Activated CD4-positive, alpha-beta T cell treated with anti-CD3 and anti-CD28 coated beads, Interleukin-2, amount 10 ng/mL, durations not matched to agents 7 days and 5 days (primary cell): ENCODE data around the gene CUX1. TPM values are rescaled to one million over a fixed set of nuclear protein-coding genes. Genes with fewer than 3 reads are reported as not detected.
"Not testable (repeated sequence)": the region's sequence is repeated elsewhere in the genome, so short reads cannot be mapped to it uniquely, and the experiment has no call there.

Experiments
- CTCF ChIA-PET: fragments of 350-600 bp; sonication (Branson Sonifier 250); formaldehyde crosslinking; loops from one replicate; lab custom pipeline; 2021; ENCODE audit warnings: antibody characterized with exemption; lab: Charles Lee
- POLR2A ChIA-PET: fragments of 350-600 bp; sonication (Branson Sonifier 250); formaldehyde crosslinking; loops from one replicate; lab custom pipeline; 2021; ENCODE audit warnings: antibody characterized with exemption; lab: Charles Lee
- DNase-seq: peaks from one replicate; pipeline ENCODE4 v3.0.0-alpha.2; 2020
- H3K27ac Mint-ChIP-seq: one replicate; pipeline ENCODE4 v1.8.0; 2021; ENCODE audit warnings: mild to moderate bottlenecking, moderate library complexity, mixed read lengths
- H3K27me3 Mint-ChIP-seq: one replicate; pipeline ENCODE4 v1.8.0; 2021; ENCODE audit warnings: mixed read lengths
- H3K36me3 Mint-ChIP-seq: one replicate; pipeline ENCODE4 v1.8.0; 2021; ENCODE audit warnings: low read depth, mixed read lengths
- H3K4me1 Mint-ChIP-seq: one replicate; pipeline ENCODE4 v1.8.0; 2021; ENCODE audit warnings: mixed read lengths
- H3K4me3 Mint-ChIP-seq: one replicate; pipeline ENCODE4 v1.8.0; 2021; ENCODE audit warnings: mild to moderate bottlenecking, moderate library complexity, mixed read lengths
- H3K9me3 Mint-ChIP-seq: one replicate; pipeline ENCODE4 v1.8.0; 2021; ENCODE audit warnings: mixed read lengths
- total RNA-seq, 2 experiments: library from RNA; stranded (reverse); gene quantifications; one replicate each; pipeline ENCODE4 v1.2.3, GENCODE V29; 2021

Gene CUX1
- total RNA-seq, 2 experiments from 2014 or later, result 27.8 to 34.7 TPM

DNA sequence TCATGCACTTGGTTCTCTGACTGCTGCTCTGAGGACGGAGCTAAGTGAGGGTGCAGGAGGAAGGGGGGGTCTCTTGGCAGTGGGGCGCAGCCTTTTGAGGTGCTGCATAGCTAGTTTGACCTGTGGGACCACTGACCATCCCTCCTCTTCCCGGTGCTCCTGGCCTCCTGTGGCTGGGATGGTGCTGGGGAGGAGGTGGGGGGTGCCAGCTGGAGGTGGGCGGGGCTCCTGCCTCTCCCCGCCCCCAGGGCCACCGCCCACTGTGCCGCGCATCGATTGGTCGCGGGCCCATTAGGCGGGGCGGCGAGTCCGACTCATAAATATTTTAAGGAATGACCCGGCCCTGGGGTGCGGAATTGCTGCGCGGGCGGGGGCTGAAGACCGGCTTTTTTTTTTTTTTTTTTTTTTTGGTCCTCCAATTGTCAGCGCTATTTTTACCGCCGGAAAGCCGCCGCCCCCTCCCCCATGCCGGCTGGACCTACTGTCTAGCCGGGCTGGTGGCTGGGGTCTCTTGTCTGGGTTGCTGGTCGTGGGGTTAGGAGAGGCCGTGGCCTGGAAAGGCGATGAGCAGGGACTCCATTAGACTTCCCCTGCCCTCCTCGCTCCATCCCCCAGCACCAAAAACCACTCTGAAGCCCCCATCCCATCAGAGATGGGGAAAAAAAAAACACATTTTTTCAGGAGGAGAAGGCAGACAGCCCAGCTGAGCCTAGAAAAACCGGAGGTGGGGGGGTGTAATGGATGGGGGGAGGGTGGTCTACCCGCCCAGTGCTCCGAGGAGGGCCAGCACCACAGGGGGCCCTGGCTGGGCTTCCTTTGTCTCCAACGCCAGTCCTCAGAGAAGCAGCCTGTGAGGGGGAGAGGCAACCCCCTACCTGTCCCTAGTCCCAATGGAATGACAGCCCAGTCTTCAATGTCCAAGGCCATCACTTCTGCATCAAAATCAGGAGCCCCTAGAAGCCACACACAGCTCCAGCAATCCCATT is 475.7 kb downstream of the CUX1 start:
- ChIA-PET CTCF (no interaction called here), POLR2A (no interaction called here)
- H3K27ac Mint-ChIP-seq, result no peak overlapping the region
- H3K4me1 Mint-ChIP-seq, result peaks cover 15% of the 10 kb centered on the region
- no peaks in the 10 kb centered on the region for H3K36me3 Mint-ChIP-seq
- no peak for DNase-seq
- no peaks in the 10 kb centered on the region for H3K9me3 Mint-ChIP-seq
- H3K4me3 Mint-ChIP-seq, result no peak overlapping the region
- H3K27me3 Mint-ChIP-seq, result peaks cover 15% of the 10 kb centered on the region

DNA sequence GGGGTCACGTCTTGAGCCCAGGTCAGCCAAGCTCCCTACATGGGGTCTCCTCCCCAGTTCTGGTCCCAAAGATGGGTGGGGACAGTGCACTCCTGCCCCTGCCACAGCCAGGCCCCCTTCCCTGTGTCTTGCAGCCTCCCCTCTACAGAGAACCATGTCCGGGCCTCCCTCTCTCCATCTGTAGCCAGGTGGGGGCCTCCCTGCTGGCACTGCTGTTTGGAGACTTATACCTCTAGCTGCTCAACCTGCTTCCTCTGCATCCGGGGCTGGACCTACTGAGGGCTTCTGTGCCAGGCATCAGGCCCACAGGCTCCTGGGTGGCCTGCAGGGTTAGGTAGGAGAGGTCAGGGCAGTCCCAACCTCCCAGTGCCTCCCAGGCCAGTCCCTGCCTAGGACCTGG is 477.2 kb downstream of the CUX1 start:
- H3K4me1 Mint-ChIP-seq, result peaks cover 8% of the 10 kb centered on the region
- no peak overlapping the region for H3K27ac Mint-ChIP-seq
- H3K9me3 Mint-ChIP-seq, result no peaks in the 10 kb centered on the region
- no peaks in the 10 kb centered on the region for H3K36me3 Mint-ChIP-seq
- no peak for DNase-seq
- H3K27me3 Mint-ChIP-seq, result peaks cover 7% of the 10 kb centered on the region
- no peak overlapping the region for H3K4me3 Mint-ChIP-seq
- ChIA-PET POLR2A (no interaction called here), CTCF (interaction anchor here (1.1 kb wide), 1 partner anchor 22 kb away, joined by 3 read pairs; no protein-coding TSS in a partner anchor)

DNA sequence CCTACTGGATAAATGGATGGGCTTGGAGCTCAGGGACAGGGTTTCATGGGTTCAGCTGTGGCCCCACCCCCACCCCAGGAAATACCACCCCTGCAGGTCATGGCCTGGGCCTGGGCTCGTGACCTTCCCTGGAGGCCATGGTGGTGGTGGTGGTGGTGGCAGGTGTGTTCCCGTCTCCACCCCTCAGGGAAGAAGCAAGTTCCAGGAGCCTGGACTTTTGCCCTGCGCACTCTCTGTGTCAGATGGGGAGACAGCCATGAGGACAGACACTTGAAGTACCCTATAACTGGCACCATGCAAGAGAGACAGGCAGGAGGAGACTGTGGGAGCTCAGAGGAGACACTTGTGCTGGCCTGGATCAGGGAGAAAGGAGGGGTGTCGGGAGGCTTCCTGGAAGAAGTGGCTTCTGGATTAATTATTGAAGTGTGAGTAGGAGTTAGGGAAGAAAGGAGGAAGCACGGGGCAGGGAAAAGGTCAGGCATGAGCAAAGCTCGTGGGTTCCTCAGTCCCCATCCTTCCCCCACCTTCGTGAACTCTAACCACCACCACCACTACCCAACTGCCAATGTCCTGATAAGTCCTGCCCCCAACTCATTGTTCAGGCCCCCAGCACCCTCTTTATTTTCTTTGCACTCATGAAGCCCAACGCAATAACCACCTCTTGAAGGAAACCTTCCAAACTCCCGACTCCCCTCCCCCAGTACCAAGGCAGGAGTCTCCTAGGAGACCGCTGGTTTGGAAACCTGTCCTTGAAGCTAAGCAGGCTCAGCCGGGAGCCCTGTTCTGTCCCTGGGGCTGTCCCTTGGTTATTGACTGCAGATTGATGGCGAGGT is 478.1 kb downstream of the CUX1 start:
- H3K27me3 Mint-ChIP-seq, result peaks cover 9% of the 10 kb centered on the region
- no peak overlapping the region for H3K27ac Mint-ChIP-seq
- peaks cover 8% of the 10 kb centered on the region for H3K4me1 Mint-ChIP-seq
- CTCF ChIA-PET, result interaction anchor here (1.1 kb wide), 1 partner anchor 130 kb away, joined by 3 read pairs; no protein-coding TSS in a partner anchor
- no peak for DNase-seq
- no peak overlapping the region for H3K4me3 Mint-ChIP-seq
- POLR2A ChIA-PET, result no interaction called here
- no peaks in the 10 kb centered on the region for H3K9me3 Mint-ChIP-seq
- H3K36me3 Mint-ChIP-seq, result no peaks in the 10 kb centered on the region

DNA sequence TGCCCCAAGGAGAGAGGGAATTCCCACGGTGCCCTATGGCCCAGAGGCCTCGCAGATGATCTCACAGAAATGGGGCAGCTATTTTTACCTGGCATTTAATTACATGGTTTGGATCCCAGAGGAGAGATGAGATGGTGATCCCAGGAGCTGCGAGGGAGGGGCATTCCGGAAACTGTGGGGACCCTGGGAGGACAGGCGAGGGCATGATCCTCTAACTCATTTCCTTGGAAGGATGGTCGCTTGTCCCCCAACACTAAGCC is 478.7 kb downstream of the CUX1 start:
- no peak for DNase-seq
- no peaks in the 10 kb centered on the region for H3K36me3 Mint-ChIP-seq
- peaks cover 8% of the 10 kb centered on the region for H3K4me1 Mint-ChIP-seq
- peaks cover 9% of the 10 kb centered on the region for H3K27me3 Mint-ChIP-seq
- ChIA-PET POLR2A (no interaction called here), CTCF (interaction anchor here (1.1 kb wide), 1 partner anchor 130 kb away, joined by 3 read pairs; no protein-coding TSS in a partner anchor)
- H3K4me3 Mint-ChIP-seq, result no peak overlapping the region
- no peaks in the 10 kb centered on the region for H3K9me3 Mint-ChIP-seq
- no peak overlapping the region for H3K27ac Mint-ChIP-seq

DNA sequence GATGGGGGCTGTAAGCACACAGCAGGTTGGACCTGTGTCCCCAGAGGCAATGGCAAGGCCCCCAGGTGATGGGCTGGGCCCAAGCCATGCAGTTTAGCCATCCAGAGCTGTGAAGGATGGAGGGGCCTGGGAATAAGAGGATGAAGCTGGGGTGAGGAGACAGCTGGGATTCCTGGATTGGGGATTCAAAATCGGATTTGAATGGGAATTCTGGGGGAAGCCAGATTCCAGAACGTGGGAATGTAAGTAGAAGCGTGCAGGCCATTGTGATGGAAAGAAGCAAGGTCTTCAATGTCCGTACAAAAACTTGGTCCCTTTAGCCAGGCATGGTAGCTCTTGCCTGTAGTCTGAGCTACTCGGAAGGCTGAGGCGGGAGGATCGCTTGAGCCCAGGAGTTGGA is 479.1 kb downstream of the CUX1 start:
- Mint-ChIP-seq H3K27me3 (peaks cover 9% of the 10 kb centered on the region), H3K27ac (no peak overlapping the region), H3K4me3 (no peak overlapping the region), H3K36me3 (no peaks in the 10 kb centered on the region), H3K4me1 (peaks cover 4% of the 10 kb centered on the region), H3K9me3 (no peaks in the 10 kb centered on the region)
- POLR2A ChIA-PET, result no interaction called here
- DNase-seq, result no peak
- CTCF ChIA-PET, result interaction anchor here (1.1 kb wide), 1 partner anchor 129 kb away, joined by 3 read pairs; no protein-coding TSS in a partner anchor

DNA sequence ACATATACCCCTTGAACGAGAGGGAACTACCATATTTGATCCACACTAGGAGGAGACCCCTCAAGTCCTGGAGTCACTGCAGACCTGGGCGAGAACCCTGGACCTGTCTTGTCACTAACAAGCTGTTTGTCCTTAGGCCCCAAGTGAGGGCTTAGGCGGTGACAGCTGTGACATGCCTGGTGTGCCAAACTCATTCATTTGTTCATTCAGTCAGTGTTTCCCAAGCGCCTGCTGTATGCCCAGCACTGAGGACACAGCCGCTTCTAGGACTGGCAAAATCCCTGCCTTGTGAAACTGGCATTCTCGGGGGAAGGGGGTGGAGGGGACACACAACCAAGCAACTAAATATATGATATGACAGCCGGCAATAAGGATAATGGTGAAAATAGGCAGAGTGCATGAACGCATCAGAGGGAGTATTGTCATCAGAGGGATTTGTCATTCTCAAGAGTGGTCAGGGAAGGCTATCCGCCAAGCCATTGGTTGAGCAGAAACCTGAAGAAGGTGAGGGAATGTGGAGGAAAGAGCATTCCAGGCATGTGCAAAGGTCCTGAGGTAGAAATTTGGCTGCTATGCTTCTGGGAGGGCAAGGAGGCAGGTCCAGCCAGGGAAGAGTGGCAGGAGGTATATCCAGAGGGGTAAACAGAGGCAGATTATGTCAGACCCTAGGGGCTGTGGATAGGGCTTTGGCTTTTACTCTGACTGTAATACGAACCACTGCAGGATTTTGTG is 480.2 kb downstream of the CUX1 start:
- no peak for DNase-seq
- Mint-ChIP-seq H3K36me3 (no peaks in the 10 kb centered on the region), H3K27ac (no peak overlapping the region), H3K9me3 (no peaks in the 10 kb centered on the region), H3K4me3 (no peak overlapping the region), H3K27me3 (peaks cover 9% of the 10 kb centered on the region), H3K4me1 (no peaks in the 10 kb centered on the region)
- CTCF ChIA-PET, result no interaction called here
- POLR2A ChIA-PET, result no interaction called here

DNA sequence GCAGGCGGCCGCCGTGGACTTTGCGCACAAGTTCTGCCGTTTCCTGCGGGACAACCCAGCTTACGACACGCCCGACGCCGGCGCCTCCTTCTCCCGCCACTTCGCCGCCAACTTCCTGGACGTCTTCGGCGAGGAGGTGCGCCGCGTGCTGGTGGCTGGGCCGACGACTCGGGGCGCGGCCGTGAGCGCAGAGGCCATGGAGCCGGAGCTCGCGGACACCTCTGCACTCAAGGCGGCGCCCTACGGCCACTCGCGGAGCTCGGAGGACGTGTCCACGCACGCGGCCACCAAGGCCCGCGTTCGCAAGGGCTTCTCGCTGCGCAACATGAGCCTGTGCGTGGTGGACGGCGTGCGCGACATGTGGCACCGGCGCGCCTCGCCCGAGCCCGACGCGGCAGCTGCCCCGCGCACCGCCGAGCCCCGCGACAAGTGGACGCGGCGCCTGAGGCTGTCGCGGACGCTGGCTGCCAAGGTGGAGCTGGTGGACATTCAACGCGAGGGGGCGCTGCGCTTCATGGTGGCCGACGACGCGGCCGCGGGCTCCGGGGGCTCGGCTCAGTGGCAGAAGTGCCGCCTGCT is 483.3 kb downstream of the CUX1 start:
- ChIA-PET CTCF (interaction anchor here (1.0 kb wide), 1 partner anchor 10 kb away, joined by 4 read pairs; no protein-coding TSS in a partner anchor), POLR2A (no interaction called here)
- Mint-ChIP-seq H3K27ac (no peak overlapping the region), H3K27me3 (peaks cover 1% of the 10 kb centered on the region), H3K9me3 (no peaks in the 10 kb centered on the region), H3K4me3 (no peak overlapping the region), H3K4me1 (peaks cover 6% of the 10 kb centered on the region), H3K36me3 (no peaks in the 10 kb centered on the region)
- DNase-seq, result no peak

DNA sequence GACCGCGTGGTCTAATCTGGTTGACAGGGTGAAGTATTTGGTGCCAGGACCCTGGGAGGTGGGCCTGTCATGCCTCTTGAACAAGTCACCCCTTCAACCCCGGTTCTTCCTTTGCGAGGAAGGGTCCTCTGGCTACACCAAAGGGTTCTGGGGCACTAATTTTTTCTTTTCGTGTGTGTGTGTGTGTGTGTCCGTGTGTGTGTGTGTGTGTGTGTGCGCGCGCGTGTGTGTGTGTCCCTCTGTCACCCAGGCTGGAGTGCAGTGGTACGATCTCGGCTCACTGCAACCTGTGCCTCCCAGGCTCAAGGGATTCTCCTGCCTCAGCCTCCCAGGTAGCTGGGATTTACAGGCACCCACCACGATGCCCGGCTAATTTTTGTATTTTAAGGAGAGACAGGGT is 483.9 kb downstream of the CUX1 start:
- H3K27me3 Mint-ChIP-seq, H3K27ac Mint-ChIP-seq, DNase-seq, H3K36me3 Mint-ChIP-seq, H3K4me1 Mint-ChIP-seq, H3K9me3 Mint-ChIP-seq, POLR2A ChIA-PET, H3K4me3 Mint-ChIP-seq: not testable (repeated sequence)
- CTCF ChIA-PET, result interaction anchor here (1.0 to 1.2 kb wide), 2 partner anchors 10 to 13 kb away, joined by 4 to 6 read pairs; no protein-coding TSS in a partner anchor

DNA sequence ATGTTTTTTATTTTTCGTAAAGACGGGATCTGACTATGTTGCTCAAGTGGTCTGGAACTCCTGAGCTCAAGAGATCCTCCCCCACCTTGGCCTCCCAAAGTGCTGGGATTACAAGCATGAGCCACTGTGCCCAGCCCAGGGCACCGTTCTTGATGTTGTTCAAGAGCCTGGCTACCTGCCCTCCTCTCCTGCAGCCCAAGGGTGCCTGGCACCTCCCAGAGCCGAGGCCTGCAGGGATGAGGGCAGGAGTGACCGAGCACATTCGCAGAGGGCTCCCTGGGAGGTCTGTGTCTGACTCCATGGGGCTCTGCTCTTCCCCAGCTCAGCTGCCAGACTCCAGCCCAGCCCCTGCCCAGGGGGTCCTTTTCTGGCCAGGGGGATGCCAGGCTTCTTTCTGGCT is 484.6 kb downstream of the CUX1 start:
- H3K4me1 Mint-ChIP-seq, result peaks cover 14% of the 10 kb centered on the region
- H3K9me3 Mint-ChIP-seq, result no peaks in the 10 kb centered on the region
- no peaks in the 10 kb centered on the region for H3K36me3 Mint-ChIP-seq
- no peak for DNase-seq
- ChIA-PET POLR2A (no interaction called here), CTCF (interaction anchor here (1.2 kb wide), 1 partner anchor 13 kb away, joined by 6 read pairs; no protein-coding TSS in a partner anchor)
- H3K27ac Mint-ChIP-seq, result no peak overlapping the region
- H3K4me3 Mint-ChIP-seq, result no peak overlapping the region
- peaks cover 1% of the 10 kb centered on the region for H3K27me3 Mint-ChIP-seq

DNA sequence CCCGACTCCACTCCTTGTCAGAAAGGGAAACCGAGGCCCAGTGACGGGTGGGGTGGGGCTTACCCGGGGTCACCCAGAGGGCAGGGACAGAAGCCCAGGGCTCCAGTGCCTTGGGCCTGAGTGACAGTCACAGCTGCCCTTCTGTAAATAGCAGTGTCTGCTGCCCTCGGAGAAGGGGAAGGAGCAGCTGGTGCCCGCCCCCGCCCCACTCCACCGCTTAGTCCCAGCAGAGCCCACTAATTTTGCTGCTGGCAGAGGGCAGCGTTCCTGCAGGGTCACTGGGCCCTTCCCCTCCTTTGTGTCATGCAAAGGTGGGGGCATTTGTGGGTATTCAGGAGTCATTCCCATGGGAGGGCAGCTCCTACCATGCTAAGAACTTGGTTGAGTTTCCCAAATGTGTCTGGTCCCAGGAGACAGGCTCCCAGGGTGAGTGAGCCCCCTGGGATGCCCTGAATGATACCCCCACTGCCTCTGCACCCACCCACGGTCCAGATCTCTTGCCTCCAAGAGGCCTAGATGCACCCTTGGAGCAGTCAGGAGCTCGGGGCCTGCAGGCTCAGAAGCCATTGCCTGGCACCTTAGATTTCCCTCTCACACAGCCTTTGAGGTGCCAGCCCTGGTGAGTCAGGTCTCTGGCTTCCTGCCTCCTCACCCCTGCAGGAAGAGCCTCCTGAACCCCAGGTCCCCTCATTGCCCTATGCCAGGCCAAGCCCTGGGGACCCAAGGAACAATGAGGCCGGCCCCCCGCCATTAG is 486.4 kb downstream of the CUX1 start:
- Mint-ChIP-seq H3K36me3 (no peaks in the 10 kb centered on the region), H3K27me3 (peaks cover 1% of the 10 kb centered on the region), H3K4me3 (no peak overlapping the region), H3K9me3 (no peaks in the 10 kb centered on the region), H3K27ac (no peak overlapping the region), H3K4me1 (peaks cover 19% of the 10 kb centered on the region)
- ChIA-PET POLR2A (no interaction called here), CTCF (interaction anchor here (0.5 to 1.4 kb wide), 3 partner anchors 12 to 128 kb away, joined by 3 to 5 read pairs (median 3); no protein-coding TSS in a partner anchor)
- DNase-seq, result no peak

DNA sequence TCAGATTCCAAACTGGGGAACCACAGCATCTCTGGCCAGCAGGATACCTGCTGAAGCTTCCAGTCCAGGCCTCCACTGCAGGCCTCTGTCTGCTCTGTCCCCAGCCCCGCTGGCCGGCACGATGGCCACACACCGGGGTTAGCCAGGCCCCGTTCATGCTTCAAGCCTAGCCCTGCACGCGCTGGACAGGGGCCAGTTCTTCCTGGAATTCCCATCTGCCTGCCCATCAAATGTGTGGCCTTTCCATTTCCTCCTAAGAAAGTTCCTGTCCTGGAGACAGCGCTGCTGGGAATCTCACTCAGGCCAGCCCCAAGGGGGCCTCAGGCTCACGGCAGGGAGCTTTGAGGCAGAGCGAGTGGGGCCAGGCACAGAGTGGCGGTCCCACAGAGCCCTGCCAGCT is 487.2 kb downstream of the CUX1 start:
- ChIA-PET POLR2A (no interaction called here), CTCF (interaction anchor here (1.2 kb wide), 1 partner anchor 16 kb away, joined by 3 read pairs; no protein-coding TSS in a partner anchor)
- no peaks in the 10 kb centered on the region for H3K36me3 Mint-ChIP-seq
- H3K4me3 Mint-ChIP-seq, result no peak overlapping the region
- no peak overlapping the region for H3K27ac Mint-ChIP-seq
- H3K27me3 Mint-ChIP-seq, result peaks cover 1% of the 10 kb centered on the region
- H3K9me3 Mint-ChIP-seq, result no peaks in the 10 kb centered on the region
- DNase-seq, result no peak
- peaks cover 19% of the 10 kb centered on the region for H3K4me1 Mint-ChIP-seq
